OCI-LY7 (cell line): ENCODE measurements around the gene KRT86. TPM values are rescaled to one million over a fixed set of nuclear protein-coding genes. Genes with fewer than 3 reads are reported as not detected.

Source experiments
- Bru-seq: library from RNA; stranded (reverse); fragments of 400-500 nt; gene quantifications from one replicate; lab custom pipeline; 2021; lab: Mats Ljungman, UMichigan
- BruChase-seq, 2 experiments: library from RNA; stranded (reverse); fragments of 400-500 nt; gene quantifications; one replicate each; lab custom pipeline; 2021; lab: Mats Ljungman, UMichigan
- BruUV-seq: library from RNA; stranded (reverse); fragments of 400-500 nt; replicated peaks from 2 replicates; lab custom pipeline; 2021; lab: Mats Ljungman, UMichigan
- CTCF ChIA-PET: fragments of 300-600 bp; sonication (Branson Sonifier 250); formaldehyde crosslinking; loops from one replicate; lab custom pipeline; 2022; ENCODE audit warnings: antibody characterized with exemption; ENCODE audit not compliant: unreplicated experiment; lab: Charles Lee
- POLR2A ChIA-PET: fragments of 300-600 bp; sonication (Branson Sonifier 250); formaldehyde crosslinking; loops from one replicate; lab custom pipeline; 2022; ENCODE audit warnings: antibody characterized with exemption; lab: Charles Lee
- DNase-seq: peaks from one replicate; pipeline ENCODE4 v3.0.0-alpha.2; 2015; ENCODE audit warnings: low spot score
- H2AFZ ChIP-seq: fragments of 200-600 bp; sonication (generic), shearing (Covaris generic); 2 replicates; pipeline ENCODE4 v1.6.1; 2014; ENCODE audit warnings: mild to moderate bottlenecking, antibody characterized with exemption, low read length, moderate library complexity
- H3K27ac ChIP-seq: fragments of 200-600 bp; sonication (generic); 2 replicates; pipeline ENCODE4 v1.5.1; 2014; ENCODE audit warnings: mixed run types, low read depth, mild to moderate bottlenecking, moderate library complexity, low read length, inconsistent platforms; ENCODE audit not compliant: poor library complexity, severe bottlenecking
- H3K36me3 ChIP-seq: fragments of 200-600 bp; sonication (generic); 2 replicates; pipeline ENCODE4 v1.6.1; 2014; ENCODE audit warnings: mild to moderate bottlenecking, antibody characterized with exemption, low read length, moderate library complexity, mixed read lengths; ENCODE audit not compliant: insufficient read depth
- H3K4me1 ChIP-seq: fragments of 200-600 bp; sonication (generic); 2 replicates; pipeline ENCODE4 v1.5.1; 2014; ENCODE audit warnings: mild to moderate bottlenecking, low read length; ENCODE audit not compliant: insufficient read depth, poor library complexity, severe bottlenecking
- H3K4me2 ChIP-seq: fragments of 200-600 bp; sonication (generic); 2 replicates; pipeline ENCODE4 v1.6.1; 2014; ENCODE audit warnings: mild to moderate bottlenecking, low read length
- H3K4me3 ChIP-seq: fragments of 200-600 bp; sonication (generic); 2 replicates; pipeline ENCODE4 v1.5.1; 2014; ENCODE audit warnings: mild to moderate bottlenecking, low read depth, low read length; ENCODE audit not compliant: poor library complexity, severe bottlenecking
- H3K79me2 ChIP-seq: fragments of 200-600 bp; sonication (generic); 2 replicates; pipeline ENCODE4 v1.6.1; 2016; ENCODE audit warnings: low read depth, mild to moderate bottlenecking, low read length, moderate library complexity, mixed read lengths; ENCODE audit not compliant: insufficient read depth
- H3K9me2 ChIP-seq: fragments of 200-600 bp; sonication (generic); 2 replicates; pipeline ENCODE4 v1.6.1; 2016; ENCODE audit warnings: mild to moderate bottlenecking, low read length, mixed read lengths; ENCODE audit not compliant: insufficient read depth
- H3K9me3 ChIP-seq: fragments of 200-600 bp; sonication (generic); 2 replicates; pipeline ENCODE4 v1.6.1; 2014; ENCODE audit warnings: mild to moderate bottlenecking, mixed run types, low read length, mixed read lengths
- H4K20me1 ChIP-seq: fragments of 200-600 bp; sonication (generic); 2 replicates; pipeline ENCODE4 v1.6.1; 2014; ENCODE audit warnings: mild to moderate bottlenecking, antibody characterized with exemption, low read length, moderate library complexity, mixed read lengths; ENCODE audit not compliant: insufficient read depth
- CTCF ChIP-seq: fragments of 200-600 bp; sonication (generic); conservative IDR thresholded peaks from 2 replicates; pipeline ENCODE4 v1.5.1; 2014; ENCODE audit warnings: mild to moderate bottlenecking, antibody characterized with exemption, low read length, moderate library complexity, mixed read lengths
- EZH2phosphoT487 ChIP-seq: fragments of 200-600 bp; sonication (generic); IDR thresholded peaks from 2 replicates; pipeline ENCODE4 v1.6.1; 2018; ENCODE audit warnings: low read depth, borderline replicate concordance, mild to moderate bottlenecking, mixed run types, antibody characterized with exemption, low read length, moderate library complexity, mixed read lengths
- intact Hi-C: fragments of 100-400 bp; cut with micrococcal nuclease; formaldehyde crosslinking; loops from one replicate; pipeline ENCODE4 v1.10.0; 2022; ENCODE audit not compliant: unreplicated experiment
- long read RNA-seq: library from polyadenylated mRNA; stranded (forward); transcript quantifications from one replicate; pipeline ENCODE4 v2.0.0, GENCODE V29; 2022
- total RNA-seq, 2 experiments: library from RNA; depleted of rRNA in 1 of 2; stranded (reverse); fragments of >200 nt in 1 of 2; shearing (Covaris generic) in 1 of 2; gene quantifications; 2 replicates each; pipeline ENCODE4 v1.2.3, GENCODE V29; 2014 to 2022

KRT86 gene
- total RNA-seq (2014; rRNA removed; shearing (Covaris generic)) (not detected in 2 replicates), total RNA-seq (2022) (not detected in 2 replicates), Bru-seq, nascent RNA (not detected), BruChase-seq, experiment 1, labeled RNA remaining after a 6-hour chase (not detected), BruChase-seq, experiment 2, labeled RNA remaining after a 2-hour chase (percentile 7 among the genes with signal in this experiment)
- long read RNA-seq: 0 reads

DNA sequence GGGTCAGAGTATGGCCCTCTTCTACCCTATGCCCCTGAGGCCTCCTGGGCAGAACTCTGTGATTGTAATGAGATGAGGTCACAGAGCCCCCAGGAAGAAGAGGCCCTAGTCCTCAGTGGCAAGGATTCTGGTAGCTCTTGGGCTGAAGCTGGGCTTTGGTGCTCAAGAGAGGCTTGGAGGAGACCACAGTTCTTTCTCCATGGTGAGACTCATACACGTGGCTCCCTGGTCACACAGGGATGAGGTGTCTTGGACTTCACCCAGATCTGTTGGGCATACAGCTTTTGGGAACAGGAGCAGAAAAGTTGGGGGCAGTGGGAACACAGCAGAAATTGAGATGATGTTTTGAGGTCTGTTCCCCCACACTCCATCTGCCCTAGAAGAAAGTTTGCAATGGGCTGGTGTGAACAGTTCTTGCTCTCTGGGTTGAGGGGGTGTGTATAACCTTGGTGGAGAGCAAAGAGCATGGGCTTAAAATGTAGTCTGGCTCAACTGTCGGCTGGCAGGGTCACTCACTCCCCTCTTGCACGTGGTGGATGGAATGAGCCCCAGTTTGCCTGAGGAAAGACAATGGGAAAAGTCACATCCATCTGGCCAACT, at the start of gene KRT86:
Gene KRT86 (plus strand): TSS at position 125 of the 600 bp plus-strand sequence. CDS start 27,272 bp downstream, outside the sequence.
- ChIA-PET CTCF (no interaction called here), POLR2A (no interaction called here)
- H3K9me2 ChIP-seq: no peaks in the 10 kb centered on the region
- H3K36me3 ChIP-seq: no peaks in the 10 kb centered on the region
- no peak within 1 kb of the TSS for H3K4me3 ChIP-seq
- H3K27ac ChIP-seq: no peak within 1 kb of the TSS
- no peak within 1 kb of the TSS for H3K4me2 ChIP-seq
- no peaks in the 10 kb centered on the region for H4K20me1 ChIP-seq
- no TSS peak for BruUV-seq
- H2AFZ ChIP-seq: no peak within 1 kb of the TSS
- no peaks in the 10 kb centered on the region for H3K79me2 ChIP-seq
- H3K4me1 ChIP-seq: no peaks in the 10 kb centered on the region
- DNase-seq: no peak
- TF ChIP-seq CTCF: no peak
- TF ChIP-seq EZH2phosphoT487: no peak
- intact Hi-C loops: no loop called here
- H3K9me3 ChIP-seq: no peaks in the 10 kb centered on the region

DNA sequence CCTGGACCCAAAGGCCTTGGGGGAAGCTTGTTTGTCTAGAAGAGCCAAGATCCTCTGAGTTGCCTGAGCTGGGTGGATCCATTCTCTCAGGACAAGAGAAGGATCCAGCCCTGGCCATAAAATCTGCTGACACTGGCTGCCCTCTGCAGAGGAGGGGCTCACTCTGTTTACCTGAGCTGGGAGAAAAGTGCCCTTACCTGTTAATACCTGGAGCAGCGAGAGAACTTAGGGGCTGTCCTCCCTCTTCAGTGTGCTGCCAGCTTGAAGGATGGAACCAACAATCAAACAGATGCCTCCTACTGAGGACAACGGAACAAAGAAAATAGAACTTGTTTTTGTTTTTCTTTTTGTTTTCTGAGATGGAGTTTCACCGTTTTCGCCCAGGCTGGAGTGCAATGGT, 48.7 kb upstream of the KRT86 start:
- no TSS peak for BruUV-seq

More for the DNA sequence above, 48.7 kb upstream of the KRT86 start:
- Histone ChIP-seq H2AFZ (no peak overlapping the region), H3K9me2 (no peaks in the 10 kb centered on the region), H3K4me3 (no peak overlapping the region), H3K36me3 (no peaks in the 10 kb centered on the region), H4K20me1 (no peaks in the 10 kb centered on the region), H3K9me3 (no peaks in the 10 kb centered on the region), H3K79me2 (no peaks in the 10 kb centered on the region), H3K4me2 (no peak overlapping the region), H3K4me1 (no peaks in the 10 kb centered on the region), H3K27ac (no peak overlapping the region)
- ChIA-PET CTCF (interaction anchor here (0.8 to 1.1 kb wide), 2 partner anchors 69 to 93 kb away, joined by 3 read pairs; no protein-coding TSS in a partner anchor), POLR2A (interaction anchor here (0.7 kb wide), 1 partner anchor 21 kb away, joined by 3 read pairs; no protein-coding TSS in a partner anchor)
- TF ChIP-seq EZH2phosphoT487: no peak
- TF ChIP-seq CTCF: no peak
- intact Hi-C loops: no loop called here
- DNase-seq: no peak
